Natural killer cell (primary cell): ENCODE measurements around the gene SUOX. TPM values are rescaled to one million over a fixed set of nuclear protein-coding genes. Genes with fewer than 3 reads are reported as not detected.

Experiments used
- ATAC-seq, 3 donors: fragments of 150-1000 bp in 2 of 3; fragments of 200-7000 bp in 1 of 3; cut with Tn5 transposase; 1 replicate in 1 of 3; 2 replicates in 2 of 3; pipeline ENCODE4 v1.10.0; 2021; ENCODE audit warnings: mild to moderate bottlenecking in 2 of 3, moderate library complexity in 2 of 3
- DNase-seq, 2 donors: peaks; one replicate each; pipeline versions ENCODE4 v3.0.0 to v3.0.0-alpha.2; 2013 to 2021; ENCODE audit warnings: mixed read lengths in 1 of 2
- H3K27ac ChIP-seq: one replicate; pipeline ENCODE4 v1.5.1; 2013; ENCODE audit warnings: mild to moderate bottlenecking, low read length
- H3K27me3 ChIP-seq: one replicate; pipeline ENCODE4 v1.6.1; 2013; ENCODE audit warnings: low read length; ENCODE audit not compliant: control insufficient read depth, insufficient read depth
- H3K36me3 ChIP-seq: one replicate; pipeline ENCODE4 v1.6.1; 2013; ENCODE audit warnings: low read length; ENCODE audit not compliant: control insufficient read depth, insufficient read depth
- H3K4me1 ChIP-seq: one replicate; pipeline ENCODE4 v1.6.1; 2013; ENCODE audit warnings: low read length; ENCODE audit not compliant: control insufficient read depth, insufficient read depth
- H3K4me3 ChIP-seq: one replicate; pipeline ENCODE4 v1.5.1; 2013; ENCODE audit warnings: low read length
- H3K9me3 ChIP-seq: one replicate; pipeline ENCODE4 v1.6.1; 2013; ENCODE audit warnings: low read length; ENCODE audit not compliant: control insufficient read depth, insufficient read depth
- H3K27ac Mint-ChIP-seq, 2 donors: one replicate each; pipeline ENCODE4 v1.8.0; 2022; ENCODE audit warnings: mild to moderate bottlenecking in 2 of 2, mixed read lengths in 2 of 2, moderate library complexity in 1 of 2
- H3K27me3 Mint-ChIP-seq, 2 donors: one replicate each; pipeline ENCODE4 v1.8.0; 2022; ENCODE audit warnings: low read depth in 2 of 2, mixed read lengths in 2 of 2
- H3K36me3 Mint-ChIP-seq: one replicate; pipeline ENCODE4 v1.8.0; 2022; ENCODE audit warnings: mixed read lengths
- H3K4me1 Mint-ChIP-seq, 2 donors: one replicate each; pipeline ENCODE4 v1.8.0; 2022; ENCODE audit warnings: mixed read lengths in 2 of 2
- H3K4me3 Mint-ChIP-seq: one replicate; pipeline ENCODE4 v1.8.0; 2022; ENCODE audit warnings: mild to moderate bottlenecking, moderate library complexity, mixed read lengths
- H3K9me3 Mint-ChIP-seq, 2 donors: one replicate each; pipeline ENCODE4 v1.8.0; 2022; ENCODE audit warnings: mixed read lengths in 2 of 2
- CTCF ChIP-seq: fragments of 200-600 bp; IDR thresholded peaks from one replicate; pipeline ENCODE4 v1.8.0; 2022; ENCODE audit warnings: antibody characterized with exemption
- WGBS: methylation state at CpG from one replicate; pipeline ENCODE4 v1.1.7; 2013; ENCODE audit warnings: missing lambda C conversion rate; ENCODE audit not compliant: insufficient coverage; 5-methylcytosine and 5-hydroxymethylcytosine counted together
- intact Hi-C: fragments of 100-400 bp; cut with micrococcal nuclease; formaldehyde crosslinking; loops from one replicate; pipeline ENCODE4 v1.14.2; 2022
- total RNA-seq, 4 donors: library from RNA; stranded (reverse); fragments of 120-200 nt in 1 of 4; gene quantifications; one replicate each; pipeline versions ENCODE4 v1.2.3 to v1.2.4, GENCODE V29; 2013 to 2022

The SUOX gene
- total RNA-seq, 3 donors from 2014 or later (not counting 1 experiment from before 2014, with no cell fraction given) = 11.0 to 15.9 (median 14.6) TPM

- Mint-ChIP-seq H3K36me3 (no peaks in the 10 kb centered on the region), H3K27ac (no peak overlapping the region), H3K4me3 (peak overlapping the region; percentile 28), H3K4me1 (peaks cover 7 to 19% of the 10 kb centered on the region in 2 donors), H3K9me3 (no peaks in the 10 kb centered on the region), H3K27me3 (no peaks in the 10 kb centered on the region)
- no peak for ATAC-seq
- Histone ChIP-seq H3K27me3 (no peaks in the 10 kb centered on the region), H3K9me3 (no peaks in the 10 kb centered on the region), H3K27ac (no peak overlapping the region), H3K36me3 (no peaks in the 10 kb centered on the region), H3K4me3 (no peak overlapping the region), H3K4me1 (peaks cover 12% of the 10 kb centered on the region)
- intact Hi-C loops = no loop called here
- WGBS = 81% methylated on average over 2 of the region's 2 CpGs
- DNase-seq = no peak
- TF ChIP-seq CTCF = no peak
These were observed 13.1 kb downstream of the SUOX start for GRCh38 chr12:56010111-56010570.

DNA sequence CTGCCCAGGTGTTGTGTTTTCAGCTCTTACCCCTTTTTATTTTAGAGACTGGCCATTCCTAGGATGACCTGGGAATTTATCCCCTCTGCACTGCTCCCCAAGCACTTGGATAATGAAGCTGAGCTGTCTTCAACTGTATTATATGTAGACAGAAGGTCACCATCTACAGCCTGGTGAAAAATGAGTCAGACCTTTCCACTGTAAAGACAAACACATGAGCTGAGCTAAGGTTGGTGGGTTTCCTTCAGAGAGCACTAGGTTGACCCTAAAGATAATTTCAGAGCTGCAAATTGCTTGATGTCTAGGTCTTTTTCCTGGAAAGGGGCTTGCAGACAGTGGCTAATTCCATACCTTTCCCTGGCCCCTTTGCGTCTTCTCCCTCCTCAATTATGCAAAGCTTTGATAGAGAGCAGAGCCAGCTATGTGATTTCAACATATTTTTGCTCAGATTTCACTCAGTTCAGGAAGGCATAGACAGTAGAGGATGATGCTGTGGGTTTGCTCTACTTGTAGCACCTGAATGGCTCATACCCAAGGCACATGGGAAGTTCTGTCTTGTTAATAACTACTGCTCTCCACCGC is 14.5 kb downstream of the SUOX start:
- H3K4me3 Mint-ChIP-seq = no peak overlapping the region
- ATAC-seq (no peak), DNase-seq (no peak)
- intact Hi-C loops = no loop called here
- Histone ChIP-seq H3K9me3 (no peaks in the 10 kb centered on the region), H3K27ac (no peak overlapping the region), H3K4me3 (no peak overlapping the region), H3K27me3 (no peaks in the 10 kb centered on the region), H3K36me3 (no peaks in the 10 kb centered on the region), H3K4me1 (peaks cover 12% of the 10 kb centered on the region)
- no peaks in the 10 kb centered on the region for H3K27me3 Mint-ChIP-seq
- H3K4me1 Mint-ChIP-seq = peaks cover 7 to 19% of the 10 kb centered on the region in 2 donors
- no peaks in the 10 kb centered on the region for H3K9me3 Mint-ChIP-seq
- TF ChIP-seq CTCF = no peak
- H3K27ac Mint-ChIP-seq = no peak overlapping the region
- 88% methylated on average over 1 of the region's 2 CpGs for WGBS
- H3K36me3 Mint-ChIP-seq = no peaks in the 10 kb centered on the region

DNA sequence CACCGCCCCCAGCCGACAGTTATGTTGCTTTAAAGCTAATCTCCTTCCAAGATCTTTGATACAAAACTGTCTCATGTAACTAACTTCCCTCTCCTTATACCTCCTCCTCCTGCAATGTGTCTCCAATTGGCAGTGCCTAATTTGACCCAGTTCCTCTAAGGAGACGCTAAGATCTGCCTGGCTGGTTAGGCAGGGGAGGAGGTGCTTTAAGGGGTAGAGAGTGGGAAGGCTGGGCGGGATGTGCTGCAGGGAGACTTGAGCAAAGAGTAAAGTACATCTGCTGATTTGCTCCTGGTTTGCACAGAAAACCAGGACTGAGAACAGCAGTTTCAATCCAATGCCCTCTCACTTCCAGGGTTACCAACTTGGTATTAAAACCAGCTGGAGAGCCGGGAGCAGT is 16.4 kb downstream of the SUOX start:
- no peak overlapping the region for H3K4me3 ChIP-seq
- 91% methylated on average over 5 of the region's 5 CpGs for WGBS

More for the DNA sequence above, 16.4 kb downstream of the SUOX start:
- H3K4me1 ChIP-seq = no peaks in the 10 kb centered on the region
- intact Hi-C loops = no loop called here
- no peaks in the 10 kb centered on the region for H3K9me3 ChIP-seq
- no peaks in the 10 kb centered on the region for H3K36me3 ChIP-seq
- DNase-seq (no peak), ATAC-seq (no peak)
- Mint-ChIP-seq H3K9me3 (no peaks in the 10 kb centered on the region), H3K4me1 (peaks cover 0 to 6% of the 10 kb centered on the region in 2 donors), H3K27me3 (no peaks in the 10 kb centered on the region), H3K36me3 (no peaks in the 10 kb centered on the region), H3K4me3 (no peak overlapping the region), H3K27ac (no peak overlapping the region)
- no peak overlapping the region for H3K27ac ChIP-seq
- no peaks in the 10 kb centered on the region for H3K27me3 ChIP-seq
- TF ChIP-seq CTCF = no peak
